GM18498 (cell line): Measurements from ENCODE around the gene PAPPA.
A peak's percentile ranks its signal among the peaks of the same experiment; 100 is the strongest.

Source experiments
- ATAC-seq: cut with Tn5 transposase; IDR thresholded peaks from one replicate; pipeline ENCODE4 v1.9.1; 2021; ENCODE audit warnings: mild to moderate bottlenecking, moderate library complexity; ENCODE audit not compliant: unreplicated experiment

Gene PAPPA

GRCh38 chr9:116372081-116372673 is 218.6 kb downstream of the PAPPA start:
- no peak for ATAC-seq

GRCh38 chr9:116372786-116373185 is 219.2 kb downstream of the PAPPA start:
- ATAC-seq, result no peak

GRCh38 chr9:116377179-116377798 is 223.7 kb downstream of the PAPPA start:
- no peak for ATAC-seq

- ATAC-seq, result no peak
Measured at GRCh38 chr9:116378873-116379272, 225.3 kb downstream of the PAPPA start.

- no peak for ATAC-seq
Measured at GRCh38 chr9:116379821-116380220, 226.2 kb downstream of the PAPPA start.

- no peak for ATAC-seq
Measured at GRCh38 chr9:116380496-116380995, 227.0 kb downstream of the PAPPA start.

GRCh38 chr9:116381350-116381749 is 227.8 kb downstream of the PAPPA start:
- ATAC-seq, result no peak

GRCh38 chr9:116382053-116382452 is 228.5 kb downstream of the PAPPA start:
- ATAC-seq, result no peak

GRCh38 chr9:116383133-116383532 is 229.5 kb downstream of the PAPPA start:
- no peak for ATAC-seq

GRCh38 chr9:116383936-116384335 is 230.3 kb downstream of the PAPPA start:
- no peak for ATAC-seq

GRCh38 chr9:116387934-116388698 is 234.5 kb downstream of the PAPPA start:
- no peak for ATAC-seq

- no peak for ATAC-seq
Measured at GRCh38 chr9:116389541-116390302, 236.1 kb downstream of the PAPPA start.

GRCh38 chr9:116390303-116391228 is 237.0 kb downstream of the PAPPA start:
- peak; percentile 82 for ATAC-seq

- no peak for ATAC-seq
Measured at GRCh38 chr9:116391306-116391900, 237.8 kb downstream of the PAPPA start.

- ATAC-seq, result no peak
Measured at GRCh38 chr9:116393198-116393597, 239.6 kb downstream of the PAPPA start.

GRCh38 chr9:116394070-116394469 is 240.5 kb downstream of the PAPPA start:
- ATAC-seq, result no peak

GRCh38 chr9:116394894-116395698 is 241.5 kb downstream of the PAPPA start:
- ATAC-seq, result no peak

GRCh38 chr9:116395699-116396037 is 242.1 kb downstream of the PAPPA start:
- ATAC-seq, result no peak

GRCh38 chr9:116403171-116403570 is 249.6 kb downstream of the PAPPA start:
- ATAC-seq, result no peak
